NCI-H1694 (cell line): Measurements from ENCODE around the gene MAP3K13.
"Not testable (repeated sequence)": the region's sequence is repeated elsewhere in the genome, so short reads cannot be mapped to it uniquely, and the experiment has no call there.

Experiments
- DNase-seq: peaks from one replicate; lab custom pipeline; 2025; lab: John Stamatoyannopoulos, UW

The MAP3K13 gene

DNA sequence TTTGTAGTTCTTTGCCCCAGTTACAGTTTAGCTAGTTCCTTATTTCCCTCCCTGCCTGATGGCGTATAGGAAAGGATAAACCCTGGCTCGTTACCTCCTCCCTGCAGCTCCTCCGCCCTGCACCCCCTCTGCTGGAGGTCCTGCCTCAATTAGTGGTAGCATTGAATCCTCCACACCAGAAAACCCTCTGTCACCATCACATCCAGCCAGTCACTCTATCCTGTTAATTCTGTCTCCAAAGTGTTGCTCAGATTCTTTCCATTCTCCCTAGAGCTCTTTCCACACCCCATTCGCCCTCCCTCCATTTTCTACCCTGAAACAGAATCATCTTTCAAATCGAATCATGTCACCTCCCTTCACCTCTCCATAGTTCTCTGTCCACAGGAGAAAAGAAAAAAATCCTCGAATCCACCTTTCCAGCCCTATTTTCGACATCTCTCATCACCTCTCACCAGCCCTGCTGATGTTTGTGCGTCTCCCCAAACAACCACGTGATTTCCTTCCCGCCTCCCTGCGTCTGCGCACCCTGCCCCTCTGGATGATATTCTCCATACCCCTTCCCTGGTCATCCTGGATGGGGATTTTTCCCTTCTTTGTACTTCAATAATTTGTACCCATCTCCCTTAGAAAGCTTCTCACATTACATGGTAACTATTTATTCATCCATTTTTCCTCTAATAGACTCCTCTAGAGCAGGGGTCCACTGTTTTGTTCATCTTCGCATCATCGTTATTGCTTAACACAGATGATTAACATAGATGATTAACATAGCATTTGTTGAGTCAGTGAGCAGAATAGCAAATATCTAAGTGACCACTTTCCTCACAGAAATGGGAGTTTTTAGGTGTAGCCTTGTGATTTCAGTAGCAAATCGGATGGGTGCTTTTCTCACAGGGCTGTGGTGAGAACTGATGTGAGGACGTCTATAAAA lies 37.1 kb downstream of the MAP3K13 start:
- DNase-seq: no peak

DNA sequence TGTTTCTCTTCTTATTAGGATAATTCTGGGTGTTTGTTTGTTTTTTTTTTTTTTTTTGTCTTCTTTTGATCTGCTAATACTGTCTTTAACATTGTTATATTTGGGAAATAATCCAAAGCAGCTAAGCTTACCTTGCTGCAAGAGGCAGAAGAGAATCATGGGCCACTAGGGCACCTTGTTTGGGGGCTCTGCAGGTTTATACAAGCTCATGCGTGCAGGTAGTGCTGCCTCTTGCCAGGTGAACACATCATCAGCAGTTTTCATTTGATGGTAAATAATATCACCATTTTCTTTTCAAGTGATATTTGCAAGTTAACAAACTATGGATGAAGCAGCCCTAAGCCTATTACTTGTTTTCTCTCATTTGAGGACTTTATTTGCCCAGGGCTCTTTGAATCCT lies 37.9 kb downstream of the MAP3K13 start:
- no peak for DNase-seq

DNA sequence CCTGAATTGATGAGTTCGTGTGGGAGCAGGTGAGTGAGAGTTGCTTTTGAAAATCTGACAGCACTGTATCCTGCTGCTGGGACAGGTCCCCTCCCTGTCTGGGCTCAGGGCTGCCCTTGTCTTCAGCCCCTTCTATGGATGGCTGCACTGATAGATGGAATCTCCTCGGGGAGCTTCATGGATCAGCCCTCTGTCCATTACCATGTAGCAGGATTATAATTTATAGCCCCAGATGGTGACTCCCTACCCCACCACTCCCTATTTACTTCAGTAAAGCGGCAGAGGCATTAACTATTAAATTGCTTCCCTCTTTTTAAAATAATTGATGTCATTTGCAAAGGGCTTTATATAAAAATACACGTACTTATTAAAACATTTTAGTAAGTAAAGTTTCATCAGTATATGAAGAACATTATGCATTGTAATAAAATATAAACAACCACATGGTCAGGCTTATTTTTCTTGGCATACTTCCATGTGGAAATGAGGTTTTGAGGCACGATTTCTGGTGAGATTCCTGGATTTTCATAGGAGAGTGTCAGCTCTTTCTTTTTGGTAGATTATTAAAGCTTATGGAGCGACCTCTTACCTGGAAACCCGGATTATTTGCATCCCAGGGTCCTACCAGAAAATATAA lies 38.5 kb downstream of the MAP3K13 start:
- DNase-seq: peak; percentile 81

GRCh38 chr3:185402561-185402960 lies 39.6 kb downstream of the MAP3K13 start:
- DNase-seq: peak; percentile 95

- no peak for DNase-seq
Measured at GRCh38 chr3:185403002-185403401, 40.1 kb downstream of the MAP3K13 start.

- DNase-seq: no peak
Measured at GRCh38 chr3:185405243-185405642, 42.3 kb downstream of the MAP3K13 start.

GRCh38 chr3:185405664-185406063 lies 42.7 kb downstream of the MAP3K13 start:
- DNase-seq: no peak

DNA sequence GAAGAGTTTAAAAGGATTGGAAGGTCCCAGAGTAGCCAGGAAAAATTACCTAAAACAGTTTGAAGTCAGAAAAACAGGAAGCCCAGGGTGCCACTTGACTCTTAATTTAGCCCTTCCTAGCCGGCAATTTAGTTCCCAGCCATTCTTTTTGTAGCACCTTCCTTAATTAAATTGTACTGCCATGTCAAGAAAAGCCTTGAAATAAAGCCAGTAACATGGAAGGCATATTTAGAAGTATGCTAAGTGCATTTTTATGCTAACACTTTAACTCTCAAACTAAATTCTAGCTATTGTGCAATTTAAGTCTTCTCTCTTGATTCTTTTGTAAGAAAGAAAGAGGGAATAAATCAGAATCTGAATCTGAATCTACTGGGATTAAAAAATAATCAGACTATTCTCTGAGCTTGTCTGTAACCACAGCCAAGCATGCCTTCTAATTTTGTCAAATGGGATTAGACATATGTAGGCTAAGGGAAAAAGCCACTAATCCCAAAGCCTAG lies 43.2 kb downstream of the MAP3K13 start:
- no peak for DNase-seq

- DNase-seq: no peak
Measured at GRCh38 chr3:185409957-185410356, 47.0 kb downstream of the MAP3K13 start.

- no peak for DNase-seq
Measured at GRCh38 chr3:185411133-185411532, 48.2 kb downstream of the MAP3K13 start.

DNA sequence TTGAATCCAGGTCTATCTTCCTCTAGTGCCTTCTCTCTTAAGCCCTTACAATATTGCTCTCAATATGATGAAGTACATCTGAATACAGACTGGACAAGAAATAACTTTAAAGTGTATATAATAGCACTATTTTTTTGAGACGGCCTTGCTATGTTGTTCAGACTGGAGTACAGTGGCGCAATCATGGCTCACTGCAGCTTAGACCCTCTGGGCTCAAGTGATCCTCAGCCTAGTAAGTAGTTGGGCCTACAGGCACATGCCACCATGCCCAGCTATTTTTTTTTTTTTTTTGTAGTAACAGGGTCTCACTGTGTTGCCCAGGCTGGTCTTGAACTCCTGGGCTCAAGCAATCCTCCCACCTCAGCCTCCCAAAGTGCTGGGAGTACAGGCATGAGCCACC lies 53.6 kb downstream of the MAP3K13 start:
- no peak for DNase-seq

- not testable (repeated sequence) for DNase-seq
Measured at GRCh38 chr3:185418561-185418977, 55.6 kb downstream of the MAP3K13 start.

DNA sequence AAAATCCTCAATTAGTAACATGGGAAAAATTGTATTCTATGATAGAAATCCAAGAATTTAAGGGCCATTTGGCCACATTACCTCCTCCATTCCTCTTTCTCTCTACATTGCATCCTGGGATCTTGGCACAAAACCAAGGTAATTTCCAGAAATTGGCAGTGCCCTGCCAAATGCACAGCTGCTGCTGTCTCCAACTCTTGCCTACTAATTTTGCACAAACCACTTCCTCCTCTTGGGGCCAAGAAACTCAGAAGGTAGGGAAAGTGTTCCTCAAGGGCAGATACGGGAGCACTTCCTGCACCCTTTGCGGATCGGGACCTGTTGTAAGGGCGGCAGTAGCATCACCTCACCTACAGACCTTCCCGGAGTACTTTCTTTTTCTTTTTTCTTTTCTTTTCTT lies 57.8 kb downstream of the MAP3K13 start:
- DNase-seq: peak; percentile 82

GRCh38 chr3:185421577-185422232 lies 58.8 kb downstream of the MAP3K13 start:
- no peak for DNase-seq

DNA sequence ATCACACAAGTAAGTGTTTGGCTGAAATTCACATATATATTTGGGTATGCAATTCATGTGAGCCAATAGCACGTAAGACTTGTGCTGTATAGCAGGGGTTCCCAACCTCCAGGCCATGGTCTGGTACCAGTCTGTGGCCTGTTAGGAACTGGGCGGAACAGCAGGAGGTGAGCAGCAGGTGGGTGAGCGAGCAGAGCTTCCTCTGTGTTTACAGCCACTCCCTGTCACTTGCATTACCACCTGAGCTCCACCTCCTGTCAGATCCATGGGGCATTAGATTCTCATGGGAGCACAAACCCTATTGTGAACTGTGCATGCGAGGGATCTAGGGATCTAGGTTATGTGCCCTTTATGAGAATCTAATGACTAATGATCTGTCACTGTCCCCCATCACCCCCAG lies 59.7 kb downstream of the MAP3K13 start:
- no peak for DNase-seq

DNA sequence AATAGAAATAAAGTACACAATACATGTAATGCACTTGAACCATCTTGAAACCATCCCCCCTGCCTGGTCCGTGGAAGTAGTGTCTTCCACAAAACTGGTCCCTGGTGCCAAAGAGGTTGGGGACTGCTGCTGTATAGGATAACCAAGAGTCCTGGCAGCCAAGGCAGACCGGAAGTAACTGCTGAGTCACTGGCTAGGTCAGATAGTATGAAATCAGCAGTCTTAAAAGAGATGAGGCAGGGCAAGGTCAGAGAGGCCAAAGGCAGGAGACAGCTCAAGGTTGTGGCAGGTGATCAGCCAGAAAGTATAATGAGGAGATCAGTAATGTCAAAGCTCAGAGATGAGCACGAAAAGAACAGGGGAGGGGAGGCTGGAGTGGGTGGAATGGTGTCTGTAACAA lies 60.2 kb downstream of the MAP3K13 start:
- no peak for DNase-seq

DNA sequence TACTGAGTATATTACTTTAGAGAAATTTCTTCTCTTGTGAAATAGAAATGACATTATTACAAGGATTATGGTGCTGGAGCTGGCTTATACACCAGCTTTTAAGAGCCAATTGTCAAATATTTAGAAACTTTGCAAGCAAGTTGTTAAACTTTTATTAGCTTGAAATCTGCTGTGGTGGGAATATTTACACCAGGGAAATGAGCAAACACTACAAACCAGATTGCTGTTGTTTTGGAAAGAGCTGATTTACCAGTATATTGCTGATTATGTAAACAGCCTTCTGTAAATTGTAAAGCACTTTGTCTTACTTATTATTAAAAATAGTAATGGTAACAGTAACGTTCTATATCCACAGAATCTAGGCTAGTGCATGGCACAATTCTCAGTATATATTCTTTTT lies 61.5 kb downstream of the MAP3K13 start:
- no peak for DNase-seq

DNA sequence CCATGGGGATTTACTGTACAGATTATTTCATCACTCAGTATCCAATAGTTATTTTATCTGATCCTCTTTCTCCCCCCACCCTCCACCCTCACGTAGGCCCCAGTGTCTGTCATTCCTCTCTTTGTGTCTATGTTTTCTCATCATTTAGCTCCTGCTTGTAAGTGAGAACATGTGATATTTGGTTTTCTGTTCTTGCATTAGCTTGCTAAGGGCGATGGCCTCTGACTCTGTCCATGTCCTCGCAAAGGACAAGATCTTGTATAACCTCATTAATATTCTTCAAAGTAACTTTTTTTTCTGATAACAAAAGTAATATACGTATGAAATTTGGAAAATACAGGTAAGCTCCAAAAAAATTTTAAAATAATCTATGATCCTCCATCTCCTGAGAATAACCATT lies 67.4 kb downstream of the MAP3K13 start:
- no peak for DNase-seq

GRCh38 chr3:185439745-185440466 lies 77.0 kb downstream of the MAP3K13 start:
- DNase-seq: peak; percentile 49

DNA sequence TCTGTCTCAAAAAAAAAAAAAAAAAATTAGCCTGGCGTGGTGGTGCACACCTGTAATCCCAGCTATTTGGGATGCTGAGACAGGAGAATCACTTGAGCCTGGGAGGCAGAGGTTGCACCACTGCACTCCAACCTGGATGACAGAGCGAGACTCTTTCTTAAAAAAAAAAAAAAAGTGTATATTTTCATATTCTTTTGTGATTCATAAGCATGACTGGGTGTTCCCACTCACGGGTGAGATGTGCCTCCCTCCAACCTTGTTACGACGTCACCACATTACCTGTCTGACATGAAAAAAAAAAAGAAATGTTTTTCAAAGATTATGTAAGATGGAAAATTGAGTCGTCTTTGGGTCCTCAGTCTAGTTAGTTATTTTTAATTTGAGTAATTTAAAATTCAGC lies 79.1 kb downstream of the MAP3K13 start:
- DNase-seq: no peak

DNA sequence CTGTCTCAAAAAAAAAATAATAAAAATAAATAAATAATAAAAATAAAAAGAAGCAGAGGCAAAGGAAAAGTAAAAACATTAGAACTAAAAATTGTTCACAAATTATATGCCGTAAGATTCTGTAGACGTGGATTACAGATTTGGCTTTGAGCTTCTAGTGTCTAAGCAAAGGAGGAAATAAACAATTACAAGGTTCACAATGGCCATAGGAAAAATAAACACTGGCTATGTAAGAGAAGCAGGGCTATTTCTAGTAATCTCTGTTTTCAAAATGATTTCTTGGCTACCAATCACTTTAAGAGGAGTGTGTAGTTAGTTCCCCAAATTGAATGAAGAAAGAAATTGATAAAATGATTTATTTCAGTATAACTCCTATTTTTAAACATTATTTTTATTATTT lies 81.4 kb downstream of the MAP3K13 start:
- DNase-seq: no peak

GRCh38 chr3:185448107-185448506 lies 85.2 kb downstream of the MAP3K13 start:
- DNase-seq: no peak
